T-helper 2 cell treated with Interferon-gamma antibody and Interleukin-4, amounts not matched to agents 100 ng/mL and 5 ng/mL, for 36 hours (primary cell): ENCODE data around the gene DRD1. TPM values are rescaled to one million over a fixed set of nuclear protein-coding genes. Genes with fewer than 3 reads are reported as not detected.
"Not testable (repeated sequence)": the region's sequence is repeated elsewhere in the genome, so short reads cannot be mapped to it uniquely, and the experiment has no call there.

Experiments used
- intact Hi-C: fragments of 100-400 bp; cut with micrococcal nuclease; formaldehyde crosslinking; loops from one replicate; pipeline ENCODE4 v1.15.1; 2023
- total RNA-seq: library from RNA; stranded (reverse); gene quantifications from 2 replicates; pipeline ENCODE4 v1.2.3, GENCODE V29; 2022

DRD1 gene
- total RNA-seq, 1 donor from 2014 or later, result not detected

DNA sequence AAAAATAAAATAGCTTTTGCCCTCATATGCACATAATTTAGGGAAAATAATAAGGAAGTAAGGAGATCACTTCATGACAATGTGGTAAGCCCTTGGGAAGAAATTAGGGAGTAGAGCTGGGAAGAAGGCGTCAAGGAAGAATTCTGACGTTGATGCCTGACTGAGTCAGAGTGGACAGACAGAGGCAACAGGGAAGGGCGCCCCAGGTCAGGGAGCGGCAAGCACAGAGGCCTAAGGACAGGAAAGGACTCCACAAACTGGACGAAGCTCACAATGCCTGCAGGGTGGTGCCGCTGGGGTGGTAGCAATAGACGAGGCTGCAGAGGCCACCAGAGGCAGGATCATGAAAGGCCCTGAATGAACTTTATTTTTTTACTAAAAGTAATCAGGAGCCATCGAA is 7.6 kb downstream of the DRD1 start:
- intact Hi-C loops, result no loop called here

DNA sequence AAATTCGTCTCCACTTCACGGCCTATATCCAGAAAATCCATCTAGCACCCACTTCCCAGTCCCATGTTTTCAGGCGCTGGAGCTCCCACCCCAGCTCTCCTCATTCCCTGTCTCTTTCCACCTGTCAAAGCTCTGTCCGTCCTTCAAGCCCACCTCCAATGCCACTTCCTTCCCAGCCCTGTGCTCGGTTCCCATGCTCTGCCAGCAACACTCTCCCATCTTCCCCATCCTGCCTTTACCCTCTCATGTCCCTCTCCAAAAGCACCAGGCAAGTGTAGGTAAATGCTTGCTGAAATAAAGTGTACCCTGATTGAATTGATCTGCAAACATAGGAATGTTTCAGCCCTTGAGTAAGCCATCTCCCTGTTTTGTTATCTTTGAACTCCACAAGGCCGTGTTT is 9.2 kb downstream of the DRD1 start:
- intact Hi-C loops, result no loop called here

DNA sequence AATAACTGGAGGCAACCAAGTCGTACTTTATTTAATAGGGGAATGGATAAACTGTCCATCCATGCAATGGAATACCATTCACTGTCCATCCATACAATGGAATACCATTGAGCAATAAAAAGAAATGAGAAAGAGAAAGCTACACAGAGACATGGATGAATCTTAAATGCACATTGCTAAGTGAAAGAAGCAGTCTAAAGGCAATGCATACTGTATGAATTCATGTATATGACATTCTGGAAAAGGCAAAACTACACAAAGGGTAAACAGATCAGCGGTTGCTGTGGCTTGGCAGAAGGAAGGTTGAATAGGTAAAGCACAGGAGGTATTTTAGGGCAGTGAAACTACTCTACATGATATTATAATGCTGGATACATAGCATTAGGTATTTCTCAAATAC is 16.2 kb downstream of the DRD1 start:
- intact Hi-C loops, result no loop called here

DNA sequence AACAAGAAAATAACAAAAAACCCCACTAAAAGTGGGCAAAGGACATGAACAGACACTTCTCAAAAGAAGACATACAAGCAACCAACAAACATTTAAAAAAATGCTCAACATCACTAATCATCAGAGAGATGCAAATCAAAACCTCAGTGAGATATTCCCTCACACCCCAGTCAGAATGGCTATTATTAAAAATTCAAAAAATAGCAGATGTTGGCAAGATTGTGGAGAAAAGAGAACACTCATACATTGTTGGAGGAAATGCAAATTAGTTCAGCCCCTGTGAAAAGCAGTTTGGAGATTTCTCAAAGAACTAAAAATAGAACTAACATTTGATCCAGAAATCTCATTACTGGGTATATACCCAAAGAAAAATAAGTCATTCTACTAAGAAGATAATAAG is 19.4 kb downstream of the DRD1 start:
- intact Hi-C loops, result not testable (repeated sequence)

DNA sequence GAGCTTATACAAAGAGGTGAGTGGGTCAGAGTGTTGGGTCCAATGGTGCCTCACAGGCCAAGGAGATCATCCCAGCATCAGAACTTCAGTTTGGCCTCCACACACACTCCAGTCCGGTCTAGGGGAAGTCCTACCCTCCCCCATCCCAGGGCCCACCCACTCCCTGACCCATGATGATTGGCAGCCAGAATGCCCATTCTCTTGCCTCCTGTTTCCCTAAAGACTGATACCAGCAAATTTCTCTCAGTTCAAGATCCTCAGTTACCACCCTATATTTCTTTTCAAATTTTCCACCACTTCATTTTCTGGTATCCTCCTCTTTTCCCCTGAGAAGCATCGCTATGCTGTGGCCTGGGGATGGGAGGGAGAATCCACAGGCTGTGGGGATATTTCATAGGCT is 21.9 kb downstream of the DRD1 start:
- intact Hi-C loops, result no loop called here

DNA sequence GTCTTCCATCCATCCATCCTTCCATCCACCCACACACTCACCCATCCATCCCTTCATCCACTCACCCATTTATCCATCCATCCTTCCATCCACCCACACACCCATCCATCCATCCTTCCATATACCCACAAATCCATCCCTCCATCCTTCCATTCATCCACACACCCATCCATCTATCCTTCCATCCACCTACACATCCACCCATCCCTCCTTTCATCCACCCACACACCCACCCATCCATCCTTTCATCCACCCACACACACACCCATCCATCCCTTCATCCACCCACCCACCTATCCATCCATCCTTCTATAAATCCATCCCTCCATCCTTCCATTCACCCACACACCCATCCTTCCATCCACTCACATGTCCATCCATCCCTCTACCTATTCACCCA is 23.6 kb downstream of the DRD1 start:
- intact Hi-C loops, result no loop called here

DNA sequence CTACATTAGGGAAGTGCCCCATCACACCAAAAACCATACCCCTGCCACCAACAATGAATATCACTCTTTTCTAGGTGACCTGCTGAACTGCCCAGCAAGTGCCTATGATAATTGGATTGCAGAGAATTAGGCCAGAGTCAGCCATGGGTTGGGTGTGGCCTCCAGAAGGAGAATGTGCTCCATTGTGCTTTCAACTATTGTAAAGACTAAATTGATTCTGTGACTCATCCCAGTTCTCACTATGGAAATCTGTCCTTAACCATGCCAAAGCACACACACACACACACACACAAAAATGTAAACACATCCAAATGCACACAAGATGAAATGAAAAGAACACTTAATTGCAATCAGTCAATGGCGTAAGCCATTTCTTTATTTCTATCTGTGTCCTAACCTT is 25.7 kb downstream of the DRD1 start:
- intact Hi-C loops, result no loop called here

DNA sequence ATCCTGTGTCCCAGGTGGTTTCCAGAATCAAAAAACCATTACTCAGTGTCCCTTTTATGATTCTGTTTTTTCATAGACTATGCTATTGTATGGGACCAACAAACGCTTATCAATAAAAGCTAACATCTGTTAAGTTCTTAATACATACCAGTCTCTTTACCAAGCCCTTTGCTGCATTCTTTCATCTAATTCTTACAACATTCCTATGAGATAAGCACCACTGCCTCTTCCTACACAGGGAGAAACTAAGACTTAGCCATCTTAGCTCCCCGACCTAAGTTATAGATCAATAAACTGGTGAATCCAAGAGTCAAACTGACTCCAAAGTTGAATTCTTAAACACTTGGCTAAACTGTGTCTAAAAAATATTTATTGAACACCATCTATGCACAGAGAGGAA is 26.6 kb downstream of the DRD1 start:
- intact Hi-C loops, result no loop called here

DNA sequence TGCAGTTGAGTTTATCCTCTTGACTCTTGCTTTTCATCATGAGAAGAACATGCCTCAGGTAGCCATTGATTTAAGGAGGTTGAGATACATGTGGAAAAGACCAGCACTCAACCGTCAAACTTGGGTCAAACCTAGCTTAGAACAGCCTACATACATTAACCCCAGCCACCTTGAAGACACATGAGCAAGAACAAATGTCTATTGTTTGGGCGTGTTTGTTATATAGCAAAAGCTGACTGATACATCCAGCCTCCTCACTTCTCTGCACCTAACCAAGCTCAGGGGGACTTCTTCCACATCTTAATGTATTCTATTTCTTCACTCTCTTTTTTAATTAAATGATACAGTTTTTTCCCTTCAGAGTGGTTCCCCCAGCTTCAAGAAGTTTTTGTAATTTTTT is 28.7 kb downstream of the DRD1 start:
- intact Hi-C loops, result no loop called here

DNA sequence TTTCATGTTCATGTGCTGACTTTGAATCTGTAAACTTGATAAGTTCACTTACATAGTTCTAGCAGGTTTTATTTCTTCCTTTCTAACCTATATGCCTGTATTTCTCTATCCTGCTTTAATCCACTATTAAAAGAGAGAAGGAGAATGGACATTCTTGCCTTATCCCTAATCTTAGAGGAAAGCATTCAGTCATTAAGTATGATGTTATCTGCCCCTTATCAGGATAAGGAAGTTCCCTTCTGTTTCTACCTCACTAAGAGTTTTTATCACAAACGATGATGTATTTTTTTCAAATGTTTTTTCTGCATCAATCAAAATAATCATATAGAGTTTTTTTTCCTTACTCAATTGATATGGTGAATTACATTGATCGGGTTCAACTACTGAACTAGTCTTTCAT is 33.1 kb downstream of the DRD1 start:
- intact Hi-C loops, result no loop called here

DNA sequence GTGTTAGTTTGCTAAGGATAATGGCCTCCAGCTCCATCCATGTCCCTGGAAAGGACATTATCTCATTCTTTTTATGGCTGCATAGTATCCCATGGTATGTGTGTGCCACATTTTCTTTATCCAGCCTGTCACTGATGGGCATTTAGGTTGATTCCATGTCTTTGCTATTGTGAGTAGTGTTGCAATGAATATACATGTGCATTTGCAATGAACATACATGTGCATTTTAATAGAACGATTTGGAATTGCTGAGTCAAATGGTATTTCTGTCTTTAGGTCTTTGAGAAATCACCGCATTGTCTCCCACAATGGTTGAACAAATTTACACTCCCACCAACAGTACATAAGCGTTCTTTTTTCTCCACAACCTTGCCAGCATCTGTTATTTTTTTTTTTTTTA is 37.7 kb downstream of the DRD1 start:
- intact Hi-C loops, result no loop called here

DNA sequence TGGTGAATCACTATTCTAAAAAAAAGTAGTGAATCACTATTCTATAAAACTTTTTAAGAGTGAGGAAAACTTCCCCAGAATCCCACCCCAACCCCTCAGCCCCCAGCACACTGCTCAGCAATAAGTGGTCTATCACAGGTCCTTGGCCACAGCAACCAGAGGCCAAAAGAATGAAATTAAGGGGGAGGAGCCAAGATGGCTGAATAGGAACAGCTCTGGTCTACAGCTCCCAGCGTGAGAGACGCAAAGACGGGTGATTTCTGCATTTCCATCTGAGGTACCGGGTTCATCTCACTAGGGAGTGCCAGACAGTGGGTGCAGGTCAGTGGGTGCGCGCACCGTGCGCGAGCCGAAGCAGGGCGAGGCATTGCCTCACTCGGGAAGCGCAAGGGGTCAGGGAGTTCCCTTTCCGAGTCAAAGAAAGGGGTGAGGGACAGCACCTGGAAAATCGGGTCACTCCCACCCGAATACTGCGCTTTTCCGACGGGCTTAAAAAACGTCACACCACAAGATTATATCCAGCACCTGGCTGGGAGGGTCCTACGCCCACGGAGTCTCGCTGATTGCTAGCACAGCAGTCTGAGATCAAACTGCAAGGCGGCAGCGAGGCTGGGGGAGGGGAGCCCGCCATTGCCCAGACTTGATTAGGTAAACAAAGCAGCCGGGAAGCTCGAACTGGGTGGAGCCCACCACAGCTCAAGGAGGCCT is 46.2 kb downstream of the DRD1 start:
- intact Hi-C loops, result not testable (repeated sequence)

DNA sequence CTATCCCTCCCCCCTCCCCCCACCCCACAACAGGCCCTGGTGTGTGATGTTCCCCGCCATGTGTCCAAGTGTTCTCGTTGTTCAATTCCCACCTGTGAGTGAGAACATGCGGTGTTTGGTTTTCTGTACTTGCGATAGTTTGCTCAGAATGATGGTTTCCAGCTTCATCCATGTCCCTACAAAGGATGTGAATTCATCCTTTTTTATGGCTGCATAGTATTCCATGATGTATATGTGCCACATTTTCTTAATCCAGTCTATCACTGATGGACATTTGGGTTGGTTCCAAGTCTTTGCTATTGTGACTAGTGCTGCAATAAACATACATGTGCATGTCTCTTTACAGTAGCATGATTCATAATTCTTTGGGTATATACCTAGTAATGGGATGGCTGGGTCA is 48.6 kb downstream of the DRD1 start:
- intact Hi-C loops, result not testable (repeated sequence)

DNA sequence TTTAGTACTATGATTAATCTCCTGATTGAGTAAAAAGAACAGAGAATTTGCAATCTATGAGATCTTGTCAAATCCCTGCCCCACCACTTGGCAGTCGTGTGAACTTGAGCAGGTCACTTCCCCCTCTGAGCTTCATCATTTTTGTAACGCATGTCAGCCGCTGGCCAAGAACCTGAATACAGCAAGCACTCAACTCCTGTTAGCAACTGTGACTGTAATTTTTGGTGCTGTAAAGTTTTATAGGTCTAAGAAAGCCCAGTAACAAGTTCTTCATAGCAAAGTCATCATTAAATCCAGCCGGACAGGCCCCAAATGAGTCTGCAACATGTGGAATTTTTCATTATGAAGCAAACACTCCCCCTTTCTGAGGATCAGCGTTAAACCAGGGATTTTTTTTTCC is 49.4 kb downstream of the DRD1 start:
- intact Hi-C loops, result no loop called here

DNA sequence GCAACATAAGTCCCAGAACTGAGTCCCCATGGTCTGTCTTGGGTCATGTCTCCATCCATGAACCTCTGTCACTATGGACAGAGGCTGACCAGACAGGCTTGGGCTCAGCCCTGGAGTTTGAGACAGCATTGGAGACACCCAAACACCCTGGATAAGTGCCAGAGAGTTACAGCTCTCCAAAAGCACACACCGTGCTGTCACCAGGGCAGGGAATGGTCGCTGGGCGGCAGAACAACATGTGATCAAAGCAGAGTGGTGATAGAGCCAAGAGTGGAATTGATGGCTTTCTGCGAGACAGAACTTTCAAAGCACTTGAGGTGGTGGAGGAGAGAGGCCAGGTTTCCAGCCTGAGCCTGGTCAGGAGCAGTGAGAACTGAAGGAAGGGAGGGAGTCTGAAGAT is 50.1 kb downstream of the DRD1 start:
- intact Hi-C loops, result no loop called here

DNA sequence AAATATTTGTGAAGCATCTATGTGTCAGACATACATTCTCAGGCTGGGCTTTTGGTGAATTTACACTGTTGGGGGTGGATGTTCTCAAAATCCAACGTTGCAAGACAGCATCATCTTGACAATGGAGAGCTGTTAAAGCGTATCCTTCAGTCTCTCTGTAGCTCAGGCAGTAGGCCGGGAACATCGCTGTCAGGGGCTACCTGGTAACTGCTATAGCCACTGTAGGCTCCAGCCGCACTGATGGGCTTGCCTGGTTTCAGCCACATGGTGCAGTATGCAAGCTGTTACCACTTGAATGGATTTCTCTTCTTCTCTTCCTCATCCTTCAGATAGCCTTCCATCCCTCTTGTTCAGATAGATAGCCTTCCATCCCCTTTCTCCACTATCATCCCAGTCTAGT is 51.7 kb downstream of the DRD1 start:
- intact Hi-C loops, result no loop called here

DNA sequence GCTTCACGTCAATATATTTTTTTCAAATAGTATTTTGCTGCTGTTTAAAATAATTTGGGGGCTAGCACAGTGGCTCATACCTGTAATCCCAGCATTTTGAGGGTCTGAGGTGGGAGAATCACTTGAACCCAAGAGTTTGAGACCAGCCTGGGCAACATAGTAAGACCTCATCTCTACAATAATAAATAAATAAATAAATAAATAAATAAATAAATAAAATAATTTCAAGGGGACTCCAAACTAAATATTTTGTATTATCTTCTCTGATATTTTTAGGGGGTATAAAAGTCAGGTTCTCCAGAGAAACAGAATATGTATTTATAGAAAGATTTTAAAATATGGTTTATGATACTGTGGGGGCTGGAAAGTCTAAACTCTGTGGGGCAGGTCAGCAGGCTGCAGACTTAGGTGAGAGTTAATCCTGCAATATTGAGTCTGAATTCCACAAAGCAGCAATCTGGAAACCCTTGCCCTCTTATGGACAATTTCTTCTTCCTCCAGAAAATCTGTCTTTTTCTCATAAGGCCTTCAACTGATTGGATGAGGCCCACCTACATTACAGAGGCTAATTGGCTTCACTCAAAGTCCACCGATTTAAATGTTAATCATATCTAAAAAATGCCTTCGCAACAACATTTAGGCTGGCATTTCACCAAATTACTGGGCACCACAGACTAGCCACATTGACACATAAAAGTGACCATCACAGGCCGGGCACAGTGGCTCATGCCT is 53.5 kb downstream of the DRD1 start:
- intact Hi-C loops, result no loop called here

Other genes with a start within 250 kb of the DRD1 start
- 184 and 191 TPM in 2 replicates for gene SFXN1, start 34.4 kb upstream of the DRD1 start, total RNA-seq
- 15.9 and 16.4 TPM in 2 replicates for gene HRH2, start 213.9 kb upstream of the DRD1 start, total RNA-seq